Epidermal melanocyte (primary cell): ENCODE data around the gene OGFRL1.

Experiments used
- DNase-seq: peaks from one replicate; pipeline ENCODE4 v3.0.0; 2011; ENCODE audit warnings: low spot score; ENCODE audit not compliant: insufficient read length

The OGFRL1 gene

DNA sequence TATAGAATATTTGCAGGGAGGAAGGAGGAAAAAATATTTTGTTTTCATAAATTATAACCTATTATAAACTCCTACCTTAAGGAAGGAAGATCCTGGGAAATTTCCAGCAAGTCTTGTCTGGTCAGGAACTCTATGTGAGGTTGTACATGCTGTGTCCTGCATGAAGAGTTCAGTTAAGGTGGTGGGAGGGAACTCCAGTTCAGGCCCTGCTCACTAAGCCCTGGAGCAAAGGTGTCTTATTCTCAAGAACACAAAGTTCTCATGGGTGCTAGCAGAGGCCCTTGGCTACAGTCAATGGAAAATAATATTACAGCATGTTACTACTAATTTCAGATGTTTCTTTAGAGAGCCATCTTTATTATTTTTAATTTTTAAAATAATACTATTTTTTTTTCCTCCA lies 3.8 kb upstream of the OGFRL1 start:
- no peak for DNase-seq

DNA sequence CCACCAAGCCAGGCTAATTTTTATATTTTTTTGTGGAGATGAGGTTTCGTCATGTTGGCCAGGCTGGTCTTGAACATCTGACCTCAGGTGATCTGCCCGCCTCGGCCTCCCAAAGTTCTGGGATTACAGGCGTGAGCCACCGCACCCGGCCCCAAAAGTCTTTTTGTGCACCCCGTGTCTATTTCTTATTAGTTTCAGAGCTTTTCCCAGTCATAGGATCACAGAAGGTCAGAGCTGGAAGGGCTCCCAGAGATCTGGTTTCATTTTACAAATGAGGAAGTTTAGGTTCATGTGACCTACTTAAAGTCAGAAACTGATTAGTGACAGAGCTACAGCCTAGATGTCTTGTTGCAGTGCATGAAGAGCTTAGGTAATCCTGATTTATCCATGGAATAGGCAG lies 1.6 kb upstream of the OGFRL1 start:
- no peak for DNase-seq

- no peak for DNase-seq
Observed at GRCh38 chr6:71287926-71288227, 734 bp upstream of the OGFRL1 start.

GRCh38 chr6:71289039-71289801 lies 609 bp downstream of the OGFRL1 start:
- DNase-seq = no peak

DNA sequence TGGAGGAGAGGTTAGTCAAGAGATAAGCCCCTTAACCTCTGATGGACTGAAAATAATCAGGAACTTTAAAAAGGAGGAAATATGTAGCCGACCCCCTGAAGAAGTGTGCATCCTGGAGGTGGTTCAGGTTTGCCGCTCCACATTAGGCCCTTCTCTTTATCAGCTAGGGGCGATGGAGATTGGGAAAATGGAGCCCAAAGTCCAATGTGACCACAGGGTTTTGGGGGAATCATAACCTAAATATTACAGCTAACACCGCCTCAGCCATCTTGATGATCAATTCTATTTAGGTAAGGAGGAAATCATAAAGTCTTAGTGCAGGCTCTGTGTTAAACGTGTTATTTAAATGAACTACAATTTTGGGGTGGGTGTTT lies 1.2 kb downstream of the OGFRL1 start:
- DNase-seq = no peak

- DNase-seq = no peak
Observed at GRCh38 chr6:71290611-71291010, 2.0 kb downstream of the OGFRL1 start.

- DNase-seq = no peak
Observed at GRCh38 chr6:71292001-71292400, 3.4 kb downstream of the OGFRL1 start.

DNA sequence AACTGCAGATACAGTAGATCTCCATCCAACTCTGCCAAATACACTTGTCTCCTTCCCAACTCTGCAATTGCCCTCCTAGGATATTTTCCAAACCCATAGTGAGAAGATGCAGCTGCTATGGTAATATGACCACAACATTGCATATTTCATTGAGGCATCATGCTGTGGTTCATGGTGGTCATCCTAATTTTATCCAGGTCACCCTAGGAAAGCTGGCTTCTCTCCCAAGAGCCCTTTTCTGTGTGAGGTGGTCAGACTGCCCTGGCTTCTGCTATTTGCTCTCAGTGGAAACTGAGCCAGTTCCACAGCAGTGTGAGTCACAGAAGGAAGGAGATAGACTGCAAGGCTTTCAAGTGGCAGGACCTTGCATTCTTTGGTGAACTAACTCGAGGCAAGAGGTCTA lies 5.5 kb downstream of the OGFRL1 start:
- no peak for DNase-seq

GRCh38 chr6:71298459-71298858 lies 9.8 kb downstream of the OGFRL1 start:
- no peak for DNase-seq

GRCh38 chr6:71299541-71300470 lies 11.2 kb downstream of the OGFRL1 start:
- DNase-seq = no peak

DNA sequence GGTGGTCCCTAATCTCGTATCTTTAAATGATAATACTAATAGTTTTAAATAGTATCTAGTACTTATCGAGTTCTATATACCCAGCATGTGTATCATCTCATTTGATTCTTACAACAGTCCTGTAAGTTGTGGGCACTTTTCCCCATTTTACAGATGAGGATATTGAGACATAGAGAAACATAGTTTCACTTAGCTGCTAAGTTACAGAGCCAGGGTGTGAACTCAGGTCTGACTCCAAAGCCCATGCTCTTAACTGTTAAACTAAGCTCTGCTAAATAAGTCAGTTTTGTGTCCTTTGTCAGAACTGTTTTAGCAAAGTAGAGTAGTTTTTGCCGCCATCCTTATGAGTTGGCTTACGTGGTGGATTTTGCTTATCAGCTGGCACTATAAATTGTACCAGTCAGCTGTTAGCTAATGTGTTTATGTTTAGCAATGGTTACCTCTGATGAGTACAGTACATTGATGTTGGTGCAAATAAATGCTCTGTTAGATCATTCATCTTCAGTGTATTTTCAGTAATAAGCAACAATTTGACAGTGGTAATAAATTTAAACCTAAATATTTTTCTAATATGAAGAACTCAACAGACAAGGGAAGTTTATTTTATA lies 12.1 kb downstream of the OGFRL1 start:
- DNase-seq = no peak

DNA sequence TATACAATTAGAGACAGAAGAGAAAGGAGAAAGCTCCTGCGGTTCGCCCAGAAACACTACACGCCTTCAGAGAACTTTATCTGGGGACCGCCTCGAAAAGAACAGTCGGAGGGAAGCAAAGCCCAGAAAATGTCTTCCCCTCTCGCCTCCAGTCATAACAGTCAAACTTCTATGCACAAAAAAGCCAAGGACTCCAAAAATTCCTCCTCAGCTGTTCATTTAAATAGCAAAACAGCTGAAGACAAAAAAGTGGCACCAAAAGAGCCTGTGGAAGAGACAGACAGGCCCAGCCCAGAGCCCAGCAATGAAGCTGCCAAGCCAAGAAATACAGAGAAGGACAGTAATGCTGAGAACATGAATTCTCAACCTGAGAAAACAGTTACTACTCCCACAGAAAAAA lies 12.9 kb downstream of the OGFRL1 start:
- no peak for DNase-seq

DNA sequence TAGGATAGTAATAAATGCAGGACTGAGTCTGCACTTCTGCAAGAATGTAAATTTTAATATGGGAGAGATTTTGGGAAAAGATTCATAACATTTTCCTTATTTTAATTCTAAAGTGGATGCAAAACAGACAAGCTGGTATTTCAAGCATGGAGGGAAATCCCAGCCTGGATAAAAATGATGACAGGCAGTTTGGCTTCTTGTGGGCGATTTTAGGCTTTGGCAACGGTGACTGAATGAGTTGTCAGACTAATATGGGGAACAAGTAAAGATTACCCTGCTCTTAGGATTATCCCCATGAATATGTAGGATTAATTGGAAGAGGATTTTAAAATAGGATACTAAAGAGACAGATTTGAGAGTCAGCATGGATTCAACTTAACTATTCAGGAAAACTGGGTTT lies 21.0 kb downstream of the OGFRL1 start:
- DNase-seq = no peak

GRCh38 chr6:71310261-71310660 lies 21.6 kb downstream of the OGFRL1 start:
- DNase-seq = no peak

- no peak for DNase-seq
Observed at GRCh38 chr6:71312089-71312488, 23.5 kb downstream of the OGFRL1 start.

- no peak for DNase-seq
Observed at GRCh38 chr6:71317441-71317840, 28.8 kb downstream of the OGFRL1 start.

- no peak for DNase-seq
Observed at GRCh38 chr6:71320041-71320440, 31.4 kb downstream of the OGFRL1 start.

DNA sequence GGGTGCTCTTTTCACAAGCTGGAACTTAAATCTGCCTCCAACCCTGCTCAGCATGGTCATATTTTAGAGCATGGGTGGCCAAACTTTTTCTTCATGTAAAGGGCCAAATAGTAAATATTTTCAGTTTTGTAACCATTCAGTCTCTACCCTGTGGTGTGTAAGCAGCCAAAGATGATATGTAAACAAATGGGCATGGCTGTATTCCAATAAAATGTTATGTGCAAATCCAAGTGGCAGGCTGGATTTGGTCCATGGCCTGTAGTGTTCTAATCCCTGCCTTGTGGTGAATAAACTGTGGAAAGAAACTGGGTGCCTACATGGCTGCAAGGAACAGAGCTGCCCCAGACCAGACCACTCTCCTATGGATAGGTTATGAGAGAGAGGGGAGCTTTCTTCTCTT lies 32.7 kb downstream of the OGFRL1 start:
- DNase-seq = no peak

DNA sequence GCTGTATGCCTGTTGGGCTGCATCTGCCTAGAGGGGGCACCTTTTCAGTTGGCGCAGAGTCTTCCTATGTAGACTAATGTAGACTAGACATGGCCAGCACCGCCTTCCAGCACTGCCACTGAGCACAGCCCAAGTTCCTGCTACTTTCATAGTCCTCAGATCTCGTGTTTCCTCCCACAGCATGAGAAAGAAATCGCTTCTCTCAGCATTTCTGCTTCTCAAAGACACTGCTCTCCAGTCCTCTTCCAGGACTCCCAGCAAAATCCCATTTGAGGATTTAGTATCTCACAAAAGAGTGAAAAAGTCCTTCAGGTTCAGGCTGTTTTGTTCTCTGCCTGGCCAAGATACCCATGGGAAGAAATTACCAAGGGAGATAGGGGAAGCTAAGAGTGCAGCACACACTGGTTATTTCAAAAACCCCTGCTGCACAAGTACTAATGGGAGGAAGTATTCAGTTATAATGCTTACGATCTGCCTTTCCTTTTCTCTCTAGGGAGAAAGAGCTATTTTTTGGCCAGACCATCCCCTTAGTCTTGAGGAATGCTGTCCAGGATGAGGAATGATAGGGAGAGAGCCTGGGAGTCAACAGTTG lies 35.7 kb downstream of the OGFRL1 start:
- no peak for DNase-seq

- no peak for DNase-seq
Observed at GRCh38 chr6:71326611-71327010, 38.0 kb downstream of the OGFRL1 start.

DNA sequence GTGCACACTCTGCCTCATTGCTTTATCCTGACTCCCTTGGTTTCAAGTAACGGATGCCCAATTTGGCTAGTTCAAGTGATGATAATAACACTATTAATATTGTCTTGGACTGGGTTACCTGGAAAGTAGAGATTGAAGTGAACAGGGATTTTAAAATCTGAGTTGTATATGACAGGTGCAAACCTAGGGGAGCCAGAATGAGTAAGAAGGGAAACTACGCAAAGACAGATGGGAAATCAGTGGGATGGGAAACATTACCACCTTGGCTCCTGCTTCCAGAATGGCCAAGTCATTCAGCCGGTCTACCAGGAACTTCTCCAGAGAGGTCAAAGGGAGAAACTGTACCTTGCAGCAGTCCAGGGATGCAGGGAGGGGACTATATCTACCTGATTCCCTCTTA lies 41.9 kb downstream of the OGFRL1 start:
- DNase-seq = no peak

GRCh38 chr6:71332012-71332411 lies 43.4 kb downstream of the OGFRL1 start:
- no peak for DNase-seq
